SU-DHL-6 (cell line): ENCODE measurements around the gene PIH1D1.

Source experiments
- H2AFZ ChIP-seq: fragments of 200-600 bp; sonication (generic); 2 replicates; pipeline ENCODE4 v1.6.1; 2014; ENCODE audit warnings: low read depth, mild to moderate bottlenecking, moderate library complexity, mixed read lengths, antibody characterized with exemption, low read length; ENCODE audit not compliant: severe bottlenecking
- H3F3A ChIP-seq: fragments of 200-600 bp; shearing (Covaris generic); 2 replicates; pipeline ENCODE4 v1.6.0; 2016; ENCODE audit warnings: antibody characterized with exemption, mild to moderate bottlenecking; ENCODE audit not compliant: insufficient read depth
- H3K27ac ChIP-seq: fragments of 200-600 bp; sonication (generic); 2 replicates; pipeline ENCODE4 v1.5.1; 2016; ENCODE audit warnings: low read depth, mild to moderate bottlenecking, low read length, moderate library complexity, mixed read lengths
- H3K27me3 ChIP-seq: fragments of 200-600 bp; sonication (generic), shearing (Covaris generic); 2 replicates; pipeline ENCODE4 v1.6.0; 2014; ENCODE audit warnings: mild to moderate bottlenecking, low read length
- H3K36me3 ChIP-seq: fragments of 200-600 bp; sonication (generic); 2 replicates; pipeline ENCODE4 v1.6.1; 2014; ENCODE audit warnings: mild to moderate bottlenecking, low read length, mixed read lengths
- H3K4me2 ChIP-seq: fragments of 300-600, 200-600 bp; shearing (Covaris generic), sonication (generic); 2 replicates; pipeline ENCODE4 v1.6.0; 2014; ENCODE audit warnings: low read length, low read depth, mild to moderate bottlenecking; ENCODE audit not compliant: poor library complexity, severe bottlenecking
- H3K4me3 ChIP-seq: fragments of 200-600 bp; sonication (generic); 2 replicates; pipeline ENCODE4 v1.5.1; 2014; ENCODE audit warnings: antibody characterized with exemption, low read length, mild to moderate bottlenecking, mixed read lengths; ENCODE audit not compliant: insufficient read depth, poor library complexity, severe bottlenecking
- H3K79me2 ChIP-seq: fragments of 200-600 bp; sonication (generic); 2 replicates; pipeline ENCODE4 v1.6.1; 2014; ENCODE audit warnings: mild to moderate bottlenecking, low read length, moderate library complexity; ENCODE audit not compliant: insufficient read depth
- H3K9ac ChIP-seq: fragments of 200-600 bp; sonication (generic); 2 replicates; pipeline ENCODE4 v1.7.0; 2014; ENCODE audit warnings: mild to moderate bottlenecking, low read length
- H3K9me2 ChIP-seq: fragments of 200-600 bp; sonication (generic); replicated peaks from 2 replicates; pipeline ENCODE4 v1.6.1; 2014; ENCODE audit warnings: low read length; ENCODE audit not compliant: insufficient read depth
- H3K9me3 ChIP-seq: fragments of 200-600 bp; sonication (generic); 2 replicates; pipeline ENCODE4 v1.6.1; 2014; ENCODE audit warnings: low read length, mixed read lengths; ENCODE audit not compliant: insufficient read depth
- H4K20me1 ChIP-seq: fragments of 200-600 bp; sonication (generic); 2 replicates; pipeline ENCODE4 v1.6.1; 2014; ENCODE audit warnings: low read depth, mild to moderate bottlenecking, antibody characterized with exemption, low read length, moderate library complexity, mixed read lengths
- EZH2phosphoT487 ChIP-seq: fragments of 200-600 bp; sonication (generic), shearing (Covaris generic); conservative IDR thresholded peaks from 2 replicates; pipeline ENCODE4 v1.6.1; 2018; ENCODE audit warnings: mild to moderate bottlenecking, antibody characterized with exemption, low read length, moderate library complexity, mixed read lengths
- TF ChIP-seq, protein P1 (sequence below): fragments of 200-600 bp; sonication (generic); IDR thresholded peaks from one replicate; pipeline ENCODE4 v1.5.1; 2017; ENCODE audit warnings: antibody characterized with exemption, mild to moderate bottlenecking, low read length, moderate library complexity; ENCODE audit not compliant: insufficient read depth, poor library complexity, severe bottlenecking

The PIH1D1 gene

DNA sequence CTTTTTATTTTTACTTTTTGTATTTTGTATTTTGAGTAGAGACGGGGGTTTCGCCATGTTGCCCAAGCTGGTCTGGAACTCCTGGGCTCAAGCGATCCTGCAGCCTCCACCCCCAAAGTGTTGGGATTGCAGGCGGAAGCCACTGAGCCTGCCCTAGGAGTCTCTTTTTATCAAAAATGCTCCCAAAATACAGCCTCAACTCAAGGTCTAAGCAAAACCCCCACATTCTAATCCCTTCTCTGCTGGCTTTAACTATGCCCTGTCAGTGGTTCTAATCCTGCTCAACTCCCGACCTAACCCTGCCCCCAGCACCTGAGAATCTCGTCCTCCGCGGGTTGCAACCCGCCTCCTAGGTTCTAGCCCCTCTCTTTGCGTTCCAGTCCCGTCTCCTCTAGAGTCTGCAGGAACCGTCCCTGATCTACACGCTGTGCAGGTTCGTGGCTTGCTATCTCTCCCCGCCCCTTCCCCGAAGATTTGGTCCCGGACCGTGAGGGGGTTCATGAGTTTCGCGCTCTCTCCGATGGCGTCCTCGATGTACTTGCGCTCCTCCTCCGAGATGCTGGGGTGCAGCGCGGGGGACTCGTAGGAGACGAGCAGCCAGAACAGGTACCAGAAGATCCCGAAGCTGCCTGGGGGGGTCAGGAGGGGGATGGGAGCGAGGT, 18.2 kb downstream of the PIH1D1 start:
- Histone ChIP-seq H3K9me2 (no peaks in the 10 kb centered on the region), H3K9ac (no peak overlapping the region), H4K20me1 (no peaks in the 10 kb centered on the region), H3K27me3 (no peaks in the 10 kb centered on the region), H3F3A (no peaks in the 10 kb centered on the region), H3K27ac (no peak overlapping the region), H3K4me2 (no peak overlapping the region), H3K4me3 (no peak overlapping the region), H2AFZ (no peak overlapping the region), H3K9me3 (no peaks in the 10 kb centered on the region), H3K36me3 (no peaks in the 10 kb centered on the region), H3K79me2 (no peaks in the 10 kb centered on the region)
- TF ChIP-seq EZH2phosphoT487, result no peak
- TF ChIP-seq, protein P1, sequence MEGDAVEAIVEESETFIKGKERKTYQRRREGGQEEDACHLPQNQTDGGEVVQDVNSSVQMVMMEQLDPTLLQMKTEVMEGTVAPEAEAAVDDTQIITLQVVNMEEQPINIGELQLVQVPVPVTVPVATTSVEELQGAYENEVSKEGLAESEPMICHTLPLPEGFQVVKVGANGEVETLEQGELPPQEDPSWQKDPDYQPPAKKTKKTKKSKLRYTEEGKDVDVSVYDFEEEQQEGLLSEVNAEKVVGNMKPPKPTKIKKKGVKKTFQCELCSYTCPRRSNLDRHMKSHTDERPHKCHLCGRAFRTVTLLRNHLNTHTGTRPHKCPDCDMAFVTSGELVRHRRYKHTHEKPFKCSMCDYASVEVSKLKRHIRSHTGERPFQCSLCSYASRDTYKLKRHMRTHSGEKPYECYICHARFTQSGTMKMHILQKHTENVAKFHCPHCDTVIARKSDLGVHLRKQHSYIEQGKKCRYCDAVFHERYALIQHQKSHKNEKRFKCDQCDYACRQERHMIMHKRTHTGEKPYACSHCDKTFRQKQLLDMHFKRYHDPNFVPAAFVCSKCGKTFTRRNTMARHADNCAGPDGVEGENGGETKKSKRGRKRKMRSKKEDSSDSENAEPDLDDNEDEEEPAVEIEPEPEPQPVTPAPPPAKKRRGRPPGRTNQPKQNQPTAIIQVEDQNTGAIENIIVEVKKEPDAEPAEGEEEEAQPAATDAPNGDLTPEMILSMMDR, result no peak

DNA sequence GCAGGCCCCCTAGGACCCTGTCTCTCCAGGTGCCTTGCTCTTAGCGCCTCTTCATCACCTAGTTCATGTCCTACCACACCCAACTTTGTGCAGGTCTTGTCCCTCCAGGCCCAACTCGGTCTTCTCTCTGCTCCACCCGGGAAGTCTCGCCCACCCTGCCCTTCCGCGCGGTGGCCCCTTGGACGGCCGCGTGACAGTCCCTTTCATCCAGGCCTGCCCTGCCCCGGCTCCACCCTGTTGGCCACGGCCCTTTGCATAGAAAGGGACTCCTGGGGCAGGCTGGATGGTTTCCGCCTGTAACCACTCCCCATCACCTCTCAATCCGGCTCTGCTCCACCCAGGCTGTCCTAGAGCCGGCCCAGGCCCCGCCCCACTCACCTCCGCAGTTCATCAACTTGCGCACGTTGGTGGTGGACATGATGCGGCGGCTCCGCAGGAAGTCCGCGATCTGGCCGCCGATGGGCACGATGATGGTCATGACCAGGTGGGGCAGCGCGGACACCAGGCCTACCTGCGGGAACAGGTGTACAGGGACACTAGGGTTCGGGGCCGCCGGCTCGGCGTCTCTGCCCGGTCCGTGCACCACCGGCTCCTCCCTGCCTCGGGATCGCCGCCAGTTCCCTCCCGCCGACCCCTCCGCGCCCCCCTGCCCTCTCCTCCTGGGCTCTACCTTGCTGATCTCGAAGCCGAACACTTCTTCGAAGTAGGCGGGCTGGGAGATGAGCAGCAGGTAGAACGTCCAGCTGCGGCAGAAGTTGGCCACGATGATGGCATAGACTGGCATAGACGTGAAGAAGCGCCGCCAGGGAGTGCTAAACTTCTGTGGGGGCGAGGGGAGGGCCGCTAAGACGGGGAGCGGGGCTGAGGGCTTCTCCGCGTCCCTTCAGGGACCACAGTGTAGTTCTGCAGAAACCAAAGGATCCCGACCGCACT, 19.2 kb downstream of the PIH1D1 start:
- no peak overlapping the region for H3K9ac ChIP-seq
- no peaks in the 10 kb centered on the region for H3F3A ChIP-seq
- H3K4me2 ChIP-seq, result no peak overlapping the region
- H3K4me3 ChIP-seq, result no peak overlapping the region
- no peak overlapping the region for H3K27ac ChIP-seq
- H2AFZ ChIP-seq, result no peak overlapping the region
- H3K79me2 ChIP-seq, result no peaks in the 10 kb centered on the region
- H3K9me2 ChIP-seq, result no peaks in the 10 kb centered on the region
- H3K36me3 ChIP-seq, result no peaks in the 10 kb centered on the region
- no peaks in the 10 kb centered on the region for H3K9me3 ChIP-seq
- H4K20me1 ChIP-seq, result no peaks in the 10 kb centered on the region
- no peaks in the 10 kb centered on the region for H3K27me3 ChIP-seq
- TF ChIP-seq, protein P1, result no peak
- no peak for TF ChIP-seq EZH2phosphoT487

DNA sequence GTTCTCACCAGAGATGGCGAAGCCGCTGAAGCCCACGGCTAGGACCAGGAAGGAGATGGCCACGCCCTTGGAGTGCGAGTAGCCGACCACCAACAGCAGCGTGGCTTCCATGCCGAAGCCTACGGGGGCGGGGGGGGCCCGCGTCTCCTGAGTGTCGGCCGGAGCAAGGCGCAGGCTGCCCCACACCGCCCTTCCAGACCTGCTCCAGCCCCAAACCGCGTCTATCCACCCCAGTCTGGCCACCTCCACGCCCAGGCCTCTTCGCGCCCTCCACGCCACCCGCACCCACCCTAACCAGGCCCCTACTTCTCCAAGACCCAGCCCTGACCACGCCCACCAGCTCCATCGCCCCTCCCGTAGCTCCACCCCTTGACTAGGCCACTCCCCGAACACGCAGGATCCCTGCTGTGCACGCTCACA, 20.3 kb downstream of the PIH1D1 start:
- H3K9me3 ChIP-seq, result no peaks in the 10 kb centered on the region
- no peaks in the 10 kb centered on the region for H3K36me3 ChIP-seq
- H4K20me1 ChIP-seq, result no peaks in the 10 kb centered on the region
- H3K4me3 ChIP-seq, result no peak overlapping the region
- TF ChIP-seq, protein P1, result no peak
- TF ChIP-seq EZH2phosphoT487, result no peak
- no peak overlapping the region for H3K9ac ChIP-seq
- no peak overlapping the region for H3K27ac ChIP-seq
- H3K79me2 ChIP-seq, result no peaks in the 10 kb centered on the region
- H3K27me3 ChIP-seq, result no peaks in the 10 kb centered on the region
- H3K9me2 ChIP-seq, result no peaks in the 10 kb centered on the region
- H3F3A ChIP-seq, result no peaks in the 10 kb centered on the region
- no peak overlapping the region for H3K4me2 ChIP-seq
- H2AFZ ChIP-seq, result no peak overlapping the region
